Mucosa of descending colon (tissue), 3 donors: ENCODE data around the gene STMN1. TPM values are rescaled to one million over a fixed set of nuclear protein-coding genes. Genes with fewer than 3 reads are reported as not detected.

Source experiments
- ATAC-seq: fragments of 200-7000 bp; cut with Tn5 transposase; one replicate; pipeline ENCODE4 v1.9.1; 2020; ENCODE audit warnings: mild to moderate bottlenecking, moderate library complexity
- DNase-seq, 3 donors: peaks; one replicate each; pipeline ENCODE4 v3.0.0-alpha.2; 2020
- H3K36me3 ChIP-seq: fragments of 200-600 bp; one replicate; pipeline ENCODE4 v1.8.0; 2021; ENCODE audit warnings: low read depth, mild to moderate bottlenecking
- H3K4me1 ChIP-seq: fragments of 200-600 bp; one replicate; pipeline ENCODE4 v1.8.0; 2021; ENCODE audit warnings: low read depth, mild to moderate bottlenecking
- H3K4me3 ChIP-seq: fragments of 200-600 bp; one replicate; pipeline ENCODE4 v1.8.0; 2021; ENCODE audit warnings: mild to moderate bottlenecking
- H3K9me3 ChIP-seq: fragments of 200-600 bp; one replicate; pipeline ENCODE4 v1.8.0; 2021; ENCODE audit warnings: mild to moderate bottlenecking
- CTCF ChIP-seq: fragments of 200-600 bp; IDR thresholded peaks from one replicate; pipeline ENCODE4 v1.8.0; 2022; ENCODE audit warnings: antibody characterized with exemption, mild to moderate bottlenecking
- intact Hi-C, 2 donors: fragments of 100-400 bp; cut with DNase I in 1 of 2; cut with micrococcal nuclease in 1 of 2; formaldehyde crosslinking; loops; one replicate each; pipeline versions ENCODE4 v1.11.0 to v1.11.1; 2022; cut with DNase I, micrococcal nuclease
- microRNA-seq: library from miRNA; unstranded; fragments of <30 nt; microRNA quantifications from one replicate; pipeline ENCODE4, GENCODE V29; 2019
- total RNA-seq, 3 donors: library from RNA; stranded (reverse); fragmentation: NEBNext Ultra II Directional in 2 of 3; extraction: Animal tissue kit (Norgen Biotek cat#: 25700) in 2 of 3; gene quantifications; one replicate each; pipeline versions ENCODE4 v1.2.1 to v1.2.4, GENCODE V29; 2021 to 2023
- donor health status: DM: no; HTN: no; CAD: no; lungs with moderate emphysema.
- donor health status: DM: no; HTN: no; CAD: no.
- donor health status: DM: no; HTN: yes; CAD: no.

The STMN1 gene
- total RNA-seq, 3 donors from 2014 or later: 32.6 to 103 (median 52.6) TPM

GRCh38 chr1:25858906-25859789 lies 47.1 kb downstream of the STMN1 start, which contains the start of gene AUNIP:
TSS of gene AUNIP (minus strand) at chr1:25859457. CDS start at chr1:25859357, 100 bp downstream.
- no peaks in the 10 kb centered on the region for H3K36me3 ChIP-seq

DNA sequence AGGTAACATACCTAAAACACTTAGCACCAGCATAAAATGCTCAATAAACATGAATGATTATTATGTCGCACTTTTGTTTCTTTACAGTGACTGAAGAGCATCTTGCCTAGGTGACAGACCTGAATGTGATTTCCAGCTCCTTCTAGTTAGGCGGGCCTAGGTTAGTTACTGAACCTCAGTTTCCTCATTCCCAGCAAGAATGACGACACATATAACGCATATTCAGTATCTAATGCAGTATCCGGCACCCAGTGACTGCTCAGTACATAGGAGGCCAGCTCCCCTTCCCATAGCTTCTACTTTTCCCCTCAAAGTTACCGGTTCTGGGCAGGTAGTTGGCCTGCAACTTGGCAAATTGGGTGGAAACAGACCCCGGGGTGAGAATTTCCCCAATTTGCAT lies 47.7 kb downstream of the STMN1 start:
- Histone ChIP-seq H3K4me1 (peaks cover 12% of the 10 kb centered on the region), H3K9me3 (no peaks in the 10 kb centered on the region), H3K36me3 (no peaks in the 10 kb centered on the region), H3K4me3 (no peak overlapping the region)
- TF ChIP-seq CTCF: no peak
- DNase-seq: no peak
- ATAC-seq: no peak
- intact Hi-C loops: no loop called here

More at GRCh38 chr1:25858906-25859789, 47.1 kb downstream of the STMN1 start, which contains the start of gene AUNIP:
- intact Hi-C loops: no loop called here
- DNase-seq: peak; percentile 91 to 92 (median 91)
- peak; percentile 99 for ATAC-seq
- Histone ChIP-seq H3K4me3 (peak within 1 kb of the TSS; percentile 17), H3K4me1 (peaks cover 12% of the 10 kb centered on the region), H3K9me3 (no peaks in the 10 kb centered on the region)
- TF ChIP-seq CTCF: no peak

- DNase-seq (no peak), ATAC-seq (no peak)
- no peaks in the 10 kb centered on the region for H3K36me3 ChIP-seq
- H3K4me3 ChIP-seq: no peak overlapping the region
- intact Hi-C loops: no loop called here
- peaks cover 12% of the 10 kb centered on the region for H3K4me1 ChIP-seq
- no peak for TF ChIP-seq CTCF
- H3K9me3 ChIP-seq: no peaks in the 10 kb centered on the region
Measured at GRCh38 chr1:25856856-25857255, 49.4 kb downstream of the STMN1 start.

GRCh38 chr1:25854554-25854953 lies 51.7 kb downstream of the STMN1 start:
- H3K4me1 ChIP-seq: peaks cover 8% of the 10 kb centered on the region
- DNase-seq (no peak), ATAC-seq (no peak)
- H3K9me3 ChIP-seq: no peaks in the 10 kb centered on the region
- no peak for TF ChIP-seq CTCF
- no peak overlapping the region for H3K4me3 ChIP-seq
- no peaks in the 10 kb centered on the region for H3K36me3 ChIP-seq
- intact Hi-C loops: no loop called here

Small RNAs within 50 kb of the gene (microRNA-seq; reads per million reads assigned to microRNA genes)
- 1.6 reads per million for gene MIR3917

Other genes starting within 250 kb of the STMN1 start
- 10 to 100 TPM; 29.6 to 45.1 (median 35.9) TPM for gene SELENON, start 106.2 kb downstream of the STMN1 start, total RNA-seq
- 10 to 100 TPM; 46.2 to 94.3 (median 83.0) TPM for gene MTFR1L, start 86.5 kb downstream of the STMN1 start, total RNA-seq
- gene AUNIP, start 47.0 kb downstream of the STMN1 start, total RNA-seq: 1 to 10 TPM in 1 of 3 donors, under 1 TPM in 2; 0.28 to 1.5 (median 0.35) TPM
- gene PAQR7, start 30.7 kb downstream of the STMN1 start, total RNA-seq: 1 to 10 TPM; 2.5 to 7.7 (median 2.7) TPM
- 10 to 100 TPM; 25.8 to 51.8 (median 38.0) TPM for gene PAFAH2, start 91.6 kb upstream of the STMN1 start, total RNA-seq
- gene EXTL1, start 115.4 kb upstream of the STMN1 start, total RNA-seq: 1 to 10 TPM in 1 of 3 donors, under 1 TPM in 1, not detected in 1; 0.14 to 1.7 TPM
- gene SLC30A2, start 139.7 kb upstream of the STMN1 start, total RNA-seq: under 1 TPM; 0.12 to 0.14 (median 0.13) TPM
- gene TRIM63, start 161.2 kb upstream of the STMN1 start, total RNA-seq: under 1 TPM in 2 of 3 donors, not detected in 1; 0.22 TPM
- gene PDIK1L, start 205.4 kb upstream of the STMN1 start, total RNA-seq: 10 to 100 TPM; 12.9 to 17.0 (median 15.0) TPM